D341Med (cell line): ENCODE data around the gene ABCC5.
"Not testable (repeated sequence)": the region's sequence is repeated elsewhere in the genome, so short reads cannot be mapped to it uniquely, and the experiment has no call there.

Experiments used
- DNase-seq: peaks from one replicate; pipeline ENCODE4 v3.0.0; 2012; ENCODE audit warnings: low spot score

Gene ABCC5

GRCh38 chr3:184017672-184018423 lies at the start of gene ABCC5:
Gene ABCC5, minus strand, starts transcription at chr3:184017884. Its CDS starts 3,492 bp downstream, at chr3:184014392.
- DNase-seq, result peak; percentile 96

GRCh38 chr3:184066211-184066610 lies 48.5 kb upstream of the ABCC5 start:
- no peak for DNase-seq

- no peak for DNase-seq
These were observed 45.0 kb upstream of the ABCC5 start for GRCh38 chr3:184062637-184063036.

- DNase-seq, result no peak
These were observed 41.7 kb upstream of the ABCC5 start for GRCh38 chr3:184059424-184059823.

- no peak for DNase-seq
These were observed 40.3 kb upstream of the ABCC5 start for GRCh38 chr3:184058029-184058428.

- no peak for DNase-seq
These were observed 35.1 kb upstream of the ABCC5 start, which contains the start of gene HTR3C for GRCh38 chr3:184052767-184053166. Gene HTR3C, plus strand, starts transcription at chr3:184053047. Its CDS starts 34 bp downstream, at chr3:184053081.

GRCh38 chr3:184050217-184050847 lies 32.6 kb upstream of the ABCC5 start:
- DNase-seq, result no peak

GRCh38 chr3:184045995-184046394 lies 28.3 kb upstream of the ABCC5 start:
- no peak for DNase-seq

GRCh38 chr3:184042617-184043016 lies 24.9 kb upstream of the ABCC5 start:
- DNase-seq, result no peak

- peak; percentile 68 for DNase-seq
These were observed 22.3 kb upstream of the ABCC5 start for GRCh38 chr3:184040010-184040409.

GRCh38 chr3:184039414-184039813 lies 21.7 kb upstream of the ABCC5 start:
- peak; percentile 74 for DNase-seq

GRCh38 chr3:184038307-184038706 lies 20.6 kb upstream of the ABCC5 start:
- DNase-seq, result not testable (repeated sequence)

GRCh38 chr3:184037816-184038215 lies 20.1 kb upstream of the ABCC5 start:
- no peak for DNase-seq

GRCh38 chr3:184031187-184031792 lies 13.6 kb upstream of the ABCC5 start, which contains the start of gene HTR3D:
Gene HTR3D, plus strand, starts transcription at chr3:184031742. Its CDS starts 0 bp downstream, at chr3:184031742.
- DNase-seq, result no peak

- no peak for DNase-seq
These were observed 12.9 kb upstream of the ABCC5 start for GRCh38 chr3:184030536-184030935.

GRCh38 chr3:184029443-184029842 lies 11.8 kb upstream of the ABCC5 start:
- DNase-seq, result no peak

GRCh38 chr3:184028275-184028890 lies 10.7 kb upstream of the ABCC5 start:
- not testable (repeated sequence) for DNase-seq

- DNase-seq, result not testable (repeated sequence)
These were observed 7.6 kb upstream of the ABCC5 start for GRCh38 chr3:184025256-184025655.

GRCh38 chr3:184022323-184022722 lies 4.6 kb upstream of the ABCC5 start:
- no peak for DNase-seq

GRCh38 chr3:184018424-184018973 lies 815 bp upstream of the ABCC5 start:
- DNase-seq, result no peak

GRCh38 chr3:184016811-184017671 lies 643 bp downstream of the ABCC5 start:
- DNase-seq, result peak; percentile 92
